ENCODE measurements around the gene OR52E5.

OR52E5 gene

GRCh38 chr11:5892908-5893307, at the start of gene OR52E5:
Gene OR52E5 (plus strand): TSS chr11:5893208. CDS start chr11:5900777, 7,569 bp downstream.
- DNase-seq (ENCODE audit: low read depth in 2 of 2) = no peak

DNA sequence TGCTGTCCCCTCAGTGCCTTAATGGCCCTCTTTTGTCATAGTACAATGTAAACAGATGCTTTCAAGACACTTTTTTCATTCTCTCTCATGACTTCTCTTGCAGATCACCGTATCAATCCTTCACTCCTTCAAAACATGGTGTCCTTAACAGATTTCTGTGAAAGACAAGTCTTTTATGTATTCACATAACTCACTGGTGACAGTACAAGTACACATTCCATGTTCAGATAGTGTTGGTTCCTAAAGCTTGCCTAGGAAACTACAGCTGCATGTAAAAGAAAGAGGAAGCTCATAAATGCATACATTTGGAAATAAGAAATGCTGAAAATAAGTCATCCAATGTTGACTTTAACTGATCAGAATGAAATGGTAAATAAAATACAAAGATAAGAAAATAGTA, 46.3 kb upstream of the OR52E5 start:
- DNase-seq (ENCODE audit: low read depth in 2 of 2) = no peak

DNA sequence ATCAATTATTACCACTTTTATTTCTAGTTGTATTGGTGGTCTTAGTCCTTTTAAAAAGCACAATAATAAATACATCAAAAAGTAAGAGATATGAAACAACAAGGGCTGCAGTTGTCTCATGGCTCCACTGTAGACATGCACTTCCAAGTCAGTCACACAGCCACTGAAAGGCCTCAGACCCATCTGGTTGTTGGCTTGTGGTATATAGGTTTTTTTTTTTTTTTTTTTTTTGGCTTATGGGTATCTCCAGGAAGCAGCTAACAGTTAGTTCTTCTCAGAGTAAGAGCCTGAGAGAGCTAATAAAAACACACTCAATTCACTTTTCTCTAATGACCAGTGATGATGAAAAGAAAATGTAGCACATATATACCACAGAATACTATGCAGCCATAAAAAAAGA, 45.3 kb upstream of the OR52E5 start:
- DNase-seq (ENCODE audit: low read depth in 2 of 2) = no peak

DNA sequence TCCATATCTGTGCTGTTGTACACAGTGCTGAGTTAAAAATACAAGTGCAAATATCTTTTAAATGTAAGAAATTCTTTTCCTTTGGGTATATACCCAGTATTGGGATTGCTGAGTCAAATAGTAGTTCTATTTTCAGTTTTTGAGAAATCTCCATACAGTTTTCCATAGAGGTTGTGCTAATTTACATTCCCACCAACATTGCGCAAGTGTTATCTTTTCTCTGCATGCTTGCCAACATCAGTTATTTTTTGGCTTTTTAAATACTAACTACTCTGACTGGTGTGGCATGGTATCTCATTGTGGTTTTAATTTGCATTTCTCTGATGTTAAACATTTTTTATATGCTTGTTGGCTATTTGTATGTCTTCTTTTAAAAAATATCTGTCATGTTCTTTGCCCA, 42.0 kb upstream of the OR52E5 start:
- no peak for DNase-seq (ENCODE audit: low read depth in 2 of 2)

DNA sequence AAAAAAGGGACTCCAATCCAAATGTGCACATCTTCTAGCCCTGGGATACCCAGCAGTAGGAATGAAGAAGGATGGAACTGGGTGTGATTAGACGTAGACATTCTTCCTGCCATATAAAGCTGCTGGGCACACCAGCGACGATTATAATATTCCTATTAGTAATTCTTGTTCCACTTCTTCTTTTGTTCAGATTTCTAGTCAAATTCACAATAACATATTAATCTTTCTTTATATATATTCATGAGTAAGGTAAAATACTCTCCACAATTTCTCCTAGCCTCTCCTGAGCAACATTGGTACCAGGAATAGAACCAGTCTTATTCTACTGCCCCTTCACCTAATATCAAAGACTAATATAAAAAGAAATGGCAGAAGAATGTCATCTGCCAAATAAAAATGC, 35.4 kb upstream of the OR52E5 start, which contains the start of gene OR52E8:
OR52E8 (minus strand) TSS at position 101 of the 400 bp plus-strand sequence; CDS start at position 101, 0 bp downstream.
- DNase-seq (ENCODE audit: low read depth in 2 of 2) = no peak

DNA sequence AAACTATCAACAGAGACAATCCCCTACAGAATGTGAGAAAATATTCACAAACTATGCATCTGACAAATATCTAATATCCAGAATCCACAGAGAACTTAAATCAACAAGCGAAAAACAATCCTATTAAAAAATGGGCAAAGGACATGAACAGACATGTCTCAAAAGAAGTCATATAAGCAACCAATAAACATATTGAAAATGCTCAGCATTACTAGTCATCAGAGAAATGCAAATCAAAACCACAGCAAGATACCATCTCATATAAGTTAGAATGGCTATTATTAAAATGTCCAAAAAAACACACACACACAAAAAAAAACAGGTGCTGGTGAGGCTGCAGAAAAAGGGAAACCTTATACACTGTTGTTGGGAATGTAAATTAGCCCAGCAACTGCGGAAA, 27.2 kb upstream of the OR52E5 start:
- DNase-seq (ENCODE audit: low read depth in 2 of 2) = no peak

- no peak for DNase-seq (ENCODE audit: low read depth in 2 of 2)
These were observed 14.4 kb upstream of the OR52E5 start for GRCh38 chr11:5878564-5878963.

- no peak for DNase-seq (ENCODE audit: low read depth in 2 of 2)
These were observed 12.7 kb upstream of the OR52E5 start, which contains the start of gene OR52E4 for GRCh38 chr11:5880329-5880728. Gene OR52E4 (plus strand): TSS chr11:5880629. CDS start chr11:5884293, 3,664 bp downstream.

- no peak for DNase-seq (ENCODE audit: low read depth in 2 of 2)
These were observed 11.3 kb upstream of the OR52E5 start for GRCh38 chr11:5881756-5882155.

GRCh38 chr11:5887172-5887571, 5.8 kb upstream of the OR52E5 start:
- DNase-seq (ENCODE audit: low read depth in 2 of 2) = no peak

DNA sequence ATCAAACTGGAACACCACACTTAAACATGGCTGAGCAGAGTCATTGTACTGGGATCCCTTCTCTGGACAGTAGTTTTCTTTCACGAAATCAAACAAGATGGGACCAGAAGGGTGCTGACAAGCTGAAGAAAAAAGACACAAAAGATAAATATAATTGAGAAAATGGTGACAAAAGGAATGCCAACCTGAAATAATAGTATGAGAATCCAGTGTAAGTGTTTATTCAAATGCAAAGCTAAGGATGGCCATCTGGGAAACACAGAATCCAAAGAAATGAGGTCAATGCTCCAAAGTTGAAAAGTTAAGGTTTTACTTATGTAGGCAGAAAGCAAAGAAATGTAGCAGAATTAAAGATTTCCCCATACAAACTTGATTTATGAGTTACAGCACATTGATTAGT, 5.3 kb upstream of the OR52E5 start:
- DNase-seq (ENCODE audit: low read depth in 2 of 2) = no peak

DNA sequence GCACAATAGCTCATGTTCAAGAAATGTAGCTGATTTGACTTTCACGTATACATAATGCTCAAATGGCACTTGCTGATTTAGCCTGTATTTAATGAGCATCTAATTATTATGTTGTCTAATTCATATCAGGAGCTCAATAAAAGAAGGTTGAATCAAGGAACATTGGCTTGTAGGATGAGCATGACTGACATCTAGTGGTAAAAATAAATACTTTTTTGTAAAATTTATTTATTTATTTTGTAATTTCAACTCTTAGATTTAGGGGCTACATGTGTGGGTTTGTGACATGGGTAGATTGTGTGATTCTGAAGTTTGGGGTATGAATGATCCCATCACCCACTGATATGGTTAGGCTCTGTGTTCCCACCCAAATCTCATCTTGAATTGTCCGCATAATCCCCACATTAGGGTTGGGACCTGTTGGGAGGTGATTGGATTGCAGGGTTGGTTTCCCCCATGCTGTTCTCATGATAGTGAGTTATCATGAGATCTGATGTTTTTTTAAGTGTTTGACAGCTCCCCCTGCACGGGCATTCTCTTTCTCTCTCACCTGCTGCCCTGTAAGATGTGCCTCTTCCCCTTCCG, 1.7 kb upstream of the OR52E5 start:
- no peak for DNase-seq (ENCODE audit: low read depth in 2 of 2)

DNA sequence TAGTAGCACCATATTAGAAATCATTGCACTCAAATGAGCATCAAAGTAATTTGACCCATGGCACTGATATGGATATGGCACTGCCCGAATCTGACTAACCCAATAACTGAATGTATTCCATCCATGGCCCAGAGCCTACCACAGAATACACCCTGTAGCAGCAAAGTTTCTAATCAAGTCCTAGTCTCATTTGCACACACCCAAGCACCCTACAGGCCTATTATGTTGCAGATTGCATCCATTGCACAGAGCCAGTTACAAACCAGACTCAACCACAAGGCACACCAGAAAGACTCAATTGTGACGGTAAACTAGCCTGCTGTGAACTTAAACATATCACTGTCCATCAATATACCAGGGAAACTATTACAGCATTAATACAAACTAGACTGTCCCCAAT, 6.5 kb downstream of the OR52E5 start:
- no peak for DNase-seq (ENCODE audit: low read depth in 2 of 2)

DNA sequence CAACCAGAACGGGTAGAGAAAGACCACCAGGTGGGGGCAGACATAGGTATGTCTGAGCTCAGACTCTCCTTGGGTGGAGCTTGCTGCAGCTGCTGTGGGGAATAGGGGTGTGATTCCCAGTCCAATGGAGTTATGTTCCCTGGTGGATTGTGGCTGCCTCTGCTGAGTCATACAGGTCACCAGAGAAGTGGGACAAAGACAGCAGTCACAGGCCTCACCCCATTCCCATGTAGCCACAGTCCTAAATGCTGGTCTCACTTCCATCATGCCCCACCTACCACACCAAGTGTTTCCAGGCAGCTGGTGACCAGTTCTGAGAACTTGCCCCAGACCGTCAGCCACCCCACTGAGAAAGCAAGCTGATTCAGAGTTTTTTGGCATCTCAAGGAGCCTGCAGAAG, 17.5 kb downstream of the OR52E5 start:
- DNase-seq (ENCODE audit: low read depth in 2 of 2) = no peak

- DNase-seq (ENCODE audit: low read depth in 2 of 2) = peak in 1 of 2 donors; percentile 7
These were observed 29.9 kb downstream of the OR52E5 start for GRCh38 chr11:5922749-5923426.

DNA sequence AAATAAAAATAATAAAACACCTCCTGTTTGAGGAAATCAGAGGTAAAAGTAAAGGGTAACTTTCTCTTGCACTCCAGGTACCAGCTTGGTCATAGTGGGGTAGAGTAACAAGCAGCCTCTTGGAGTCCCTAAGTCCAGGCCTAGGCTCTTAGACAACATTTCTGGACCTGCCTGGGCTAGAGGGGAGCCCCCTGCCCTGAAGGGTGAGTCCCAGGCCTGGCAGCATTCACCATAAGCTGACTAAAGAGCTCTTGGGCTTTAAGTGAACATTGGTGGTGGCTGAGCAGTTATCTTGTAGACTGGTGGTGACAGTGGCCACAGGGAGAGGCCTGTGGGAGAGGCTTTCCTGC, 30.4 kb downstream of the OR52E5 start:
- no peak for DNase-seq (ENCODE audit: low read depth in 2 of 2)

DNA sequence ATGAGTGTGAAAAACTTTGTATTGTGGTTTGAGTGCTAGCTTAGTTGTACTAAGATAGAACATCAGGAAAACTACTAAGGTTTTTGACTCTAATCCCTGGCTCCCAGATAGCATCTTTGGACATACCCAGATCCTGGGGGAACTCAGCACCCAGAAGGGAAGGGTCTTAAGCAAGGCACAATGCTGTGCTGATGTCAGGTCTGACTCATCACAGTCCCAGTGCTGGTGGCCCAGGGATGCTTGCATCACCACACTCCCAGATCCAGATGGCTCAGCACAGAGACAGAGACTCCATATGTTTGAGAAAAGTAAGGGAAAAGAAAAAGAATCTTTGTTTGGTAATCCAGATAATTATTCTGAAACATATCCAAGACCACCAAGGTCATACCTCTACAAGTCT, 30.8 kb downstream of the OR52E5 start:
- DNase-seq (ENCODE audit: low read depth in 2 of 2) = no peak

GRCh38 chr11:5928271-5928670, 35.3 kb downstream of the OR52E5 start:
- DNase-seq (ENCODE audit: low read depth in 2 of 2) = no peak

DNA sequence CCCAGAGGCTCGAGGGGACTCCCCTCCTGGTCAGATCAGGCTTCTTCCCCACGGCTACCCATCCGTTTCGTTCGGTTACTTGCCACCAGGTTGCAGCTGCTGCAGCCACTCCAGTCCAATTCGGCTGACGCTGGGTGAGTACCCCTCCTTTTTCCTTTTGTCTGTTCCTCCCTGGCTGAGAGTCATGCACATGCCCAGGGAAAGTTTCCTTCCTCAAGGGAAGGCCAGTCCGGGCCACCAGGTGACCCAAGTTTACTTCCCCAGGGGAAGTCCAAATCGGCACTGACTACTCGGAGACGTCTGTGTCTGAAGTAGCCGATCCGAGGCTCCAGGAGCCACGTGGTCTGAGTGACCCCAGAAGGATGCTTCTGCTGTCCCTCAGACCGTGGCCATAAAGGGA, 35.8 kb downstream of the OR52E5 start:
- no peak for DNase-seq (ENCODE audit: low read depth in 2 of 2)

- no peak for DNase-seq (ENCODE audit: low read depth in 2 of 2)
These were observed 36.8 kb downstream of the OR52E5 start for GRCh38 chr11:5929571-5930368.

GRCh38 chr11:5930614-5931013, 37.6 kb downstream of the OR52E5 start:
- DNase-seq (ENCODE audit: low read depth in 2 of 2) = no peak

GRCh38 chr11:5931061-5931460, 38.1 kb downstream of the OR52E5 start:
- no peak for DNase-seq (ENCODE audit: low read depth in 2 of 2)

DNA sequence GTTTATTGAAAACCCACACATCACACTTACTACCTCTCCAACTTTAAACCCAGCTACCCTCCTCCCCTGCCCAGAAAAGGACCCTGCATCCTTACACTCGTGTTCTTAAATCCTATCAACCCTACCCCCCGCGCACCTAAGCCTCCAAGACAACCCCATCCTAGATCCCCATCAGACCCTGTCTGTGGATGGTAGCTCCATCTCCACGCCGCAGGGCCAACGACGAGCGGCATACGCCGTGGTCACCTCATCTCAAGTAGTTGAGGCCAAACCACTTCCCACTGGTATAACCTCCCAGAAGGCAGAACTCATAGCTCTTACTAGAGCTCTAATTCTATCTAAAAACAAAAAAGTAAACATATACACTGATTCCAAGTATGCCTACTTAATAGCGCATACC, 39.7 kb downstream of the OR52E5 start:
- no peak for DNase-seq (ENCODE audit: low read depth in 2 of 2)

Data from stimulated activated CD4-positive, alpha-beta T cell treated with anti-CD3 and anti-CD28 coated beads, Interleukin-4, amount 100 ng/mL, for 48 hours (primary cell).